GM18517 (cell line): ENCODE measurements around the gene ULK4.
"Not testable (repeated sequence)": the region's sequence is repeated elsewhere in the genome, so short reads cannot be mapped to it uniquely, and the experiment has no call there.

ENCODE experiments used
- ATAC-seq: cut with Tn5 transposase; IDR thresholded peaks from one replicate; pipeline ENCODE4 v1.9.1; 2021; ENCODE audit warnings: mild to moderate bottlenecking, moderate library complexity; ENCODE audit not compliant: unreplicated experiment

Gene ULK4

GRCh38 chr3:41284934-41285333, 677.0 kb downstream of the ULK4 start:
- ATAC-seq, result not testable (repeated sequence)

- ATAC-seq, result no peak
Measured at GRCh38 chr3:41277790-41278465, 684.0 kb downstream of the ULK4 start.

DNA sequence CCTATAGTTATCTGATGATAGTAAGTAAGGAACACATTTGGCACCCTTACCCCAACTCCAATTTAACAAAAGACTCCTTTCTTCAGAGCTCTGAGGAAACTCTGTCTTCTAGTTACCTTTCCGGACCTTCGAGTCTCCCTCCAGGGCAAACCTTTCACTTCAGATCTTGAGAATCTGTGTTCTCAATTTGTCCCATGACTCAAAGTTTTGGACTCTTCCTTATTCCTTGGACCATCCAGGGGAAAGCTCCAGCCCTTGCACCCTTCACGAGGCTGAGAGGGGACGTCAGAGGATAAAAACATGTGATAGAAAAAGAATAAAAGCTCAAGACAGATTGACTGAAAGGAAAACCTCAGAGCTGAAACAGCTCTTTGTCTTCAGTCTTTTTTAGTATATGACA, 685.7 kb downstream of the ULK4 start:
- no peak for ATAC-seq

GRCh38 chr3:41274944-41275668, 686.8 kb downstream of the ULK4 start:
- no peak for ATAC-seq

DNA sequence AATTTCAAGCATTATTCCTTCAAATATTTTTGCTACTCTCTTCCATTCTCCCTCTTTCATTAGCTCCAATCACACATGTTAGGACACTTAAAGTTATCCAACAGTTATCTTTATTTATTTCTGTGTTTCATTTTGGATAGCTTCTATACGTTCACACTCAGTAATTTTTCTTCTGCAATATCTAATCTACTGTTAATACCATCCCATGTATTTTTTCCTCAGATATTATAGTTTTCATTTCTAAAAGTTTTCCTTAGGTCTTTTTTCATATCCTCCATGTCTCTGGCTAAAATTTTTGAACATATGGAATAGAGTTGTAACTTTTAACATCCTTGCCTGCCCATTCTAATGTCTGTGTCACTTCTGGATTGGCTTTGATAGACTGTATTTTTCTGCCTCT, 689.2 kb downstream of the ULK4 start:
- ATAC-seq, result no peak

DNA sequence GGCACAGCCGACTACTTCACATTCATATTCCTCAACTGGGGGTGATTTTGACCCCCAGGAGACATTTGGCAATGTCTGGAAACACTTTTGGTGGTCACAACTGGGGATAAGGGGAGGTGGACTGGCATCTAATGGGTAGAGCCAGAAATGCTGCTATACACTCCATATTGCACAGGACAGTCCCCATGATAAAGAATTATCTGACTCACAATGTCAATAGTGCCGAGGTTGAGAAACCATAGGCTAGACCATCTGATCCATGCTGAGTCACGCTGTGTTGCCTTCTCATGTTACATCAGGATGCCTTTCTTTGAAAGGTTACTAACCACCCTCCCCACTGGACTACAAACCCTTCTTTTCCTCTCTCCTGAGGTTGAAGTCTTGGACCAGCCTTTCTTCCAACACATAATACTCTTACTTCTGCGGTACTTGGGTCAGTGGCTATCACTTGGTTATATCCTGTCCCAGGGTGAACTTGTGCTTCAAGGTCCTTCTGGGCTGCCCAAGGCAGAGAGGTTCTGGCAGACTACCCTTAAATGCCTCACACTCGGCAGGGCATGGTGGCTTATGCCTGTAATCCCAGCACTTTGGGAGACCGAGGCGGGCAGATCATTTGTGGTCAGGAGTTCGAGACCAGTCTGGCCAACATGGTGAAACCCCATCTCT, 693.8 kb downstream of the ULK4 start:
- no peak for ATAC-seq

GRCh38 chr3:41265823-41266273, 696.1 kb downstream of the ULK4 start:
- no peak for ATAC-seq

- ATAC-seq, result no peak
Measured at GRCh38 chr3:41265011-41265545, 696.8 kb downstream of the ULK4 start.

DNA sequence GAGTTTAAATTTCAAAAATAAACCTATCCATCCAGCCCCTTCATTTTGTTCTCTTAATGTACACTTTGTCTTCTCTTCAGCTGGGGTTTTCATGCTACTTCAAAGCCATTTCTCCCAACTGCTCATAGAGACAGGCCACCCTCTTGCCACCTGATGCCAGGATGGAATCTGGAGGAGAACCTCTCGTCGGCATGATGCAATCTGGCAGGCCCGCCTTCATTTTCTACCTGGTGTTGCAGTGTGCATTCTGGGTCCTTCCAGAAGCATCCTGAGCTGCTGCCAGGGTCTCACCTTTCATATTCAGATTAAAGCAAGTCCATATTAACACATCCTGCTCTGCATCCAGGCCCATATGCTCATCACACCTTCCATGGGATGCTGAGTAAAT, 701.8 kb downstream of the ULK4 start:
- no peak for ATAC-seq

DNA sequence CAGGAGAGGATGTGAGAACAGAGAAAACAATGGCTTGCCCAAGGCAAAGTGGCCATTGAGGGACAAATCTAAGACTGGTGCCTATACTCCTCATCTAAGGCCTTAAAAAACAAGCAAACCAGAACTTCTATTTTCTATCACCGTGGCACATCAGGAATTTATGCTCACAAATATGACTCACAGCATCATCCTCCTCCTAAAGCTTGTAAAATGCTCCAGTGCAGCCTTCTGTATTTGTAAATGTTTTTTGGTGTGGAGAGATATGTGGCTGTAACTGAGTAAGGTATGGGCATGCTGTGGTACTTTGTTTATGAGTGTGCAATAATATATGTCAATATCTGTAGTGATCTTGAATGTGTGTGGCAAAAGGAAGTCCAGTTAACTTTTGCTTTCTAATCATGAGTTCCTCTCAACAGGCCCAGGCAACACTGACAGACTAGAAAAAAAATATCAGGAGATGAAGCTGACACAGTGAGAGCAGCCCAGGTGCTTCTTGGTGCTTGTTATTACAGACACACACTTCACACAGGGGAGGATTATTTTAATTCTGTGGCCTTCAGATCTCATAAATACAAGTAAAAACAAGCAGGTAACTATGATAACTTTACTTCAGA, 702.3 kb downstream of the ULK4 start:
- no peak for ATAC-seq

- no peak for ATAC-seq
Measured at GRCh38 chr3:41258239-41258800, 703.6 kb downstream of the ULK4 start.

- ATAC-seq, result no peak
Measured at GRCh38 chr3:41251593-41251992, 710.3 kb downstream of the ULK4 start.

DNA sequence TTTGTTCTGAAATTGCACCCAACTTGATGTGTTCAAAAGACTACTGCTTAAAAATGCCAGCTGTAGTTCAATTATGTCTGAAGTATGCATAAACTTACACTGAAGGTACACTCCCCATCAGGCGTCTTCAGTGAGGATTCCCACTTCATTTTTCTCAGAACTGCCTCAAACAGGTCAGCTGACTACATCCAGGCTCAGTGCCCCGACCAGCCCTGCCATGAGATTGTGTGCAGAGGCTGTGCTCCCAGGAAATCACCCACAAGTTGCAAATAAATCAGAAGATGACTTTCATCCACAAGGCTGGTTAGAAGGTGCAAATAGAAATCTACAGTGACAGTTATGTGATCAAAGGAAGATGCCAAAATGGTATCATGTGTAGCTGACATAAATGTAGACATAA, 711.1 kb downstream of the ULK4 start:
- ATAC-seq, result no peak

DNA sequence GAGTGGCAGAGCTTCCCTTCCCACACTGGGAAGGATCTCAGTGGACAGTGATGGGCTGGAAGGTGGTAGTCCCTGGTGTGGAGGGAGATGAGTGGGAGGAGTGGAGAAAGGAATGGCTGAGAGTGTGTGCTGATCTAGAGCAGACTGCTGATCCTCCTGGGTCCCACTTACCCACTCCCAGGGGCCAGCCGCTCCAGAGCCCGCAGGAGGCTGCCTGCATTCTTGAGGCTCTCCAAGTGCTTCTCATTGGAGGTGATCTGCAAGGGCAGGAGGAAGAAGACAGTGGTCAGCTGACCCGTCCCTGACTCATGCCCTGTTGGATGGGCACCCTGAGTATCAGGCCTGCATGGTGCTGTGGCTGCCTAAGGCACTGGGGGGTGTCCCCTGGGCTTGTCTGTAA, 712.6 kb downstream of the ULK4 start:
- ATAC-seq, result no peak

- no peak for ATAC-seq
Measured at GRCh38 chr3:41248525-41248924, 713.4 kb downstream of the ULK4 start.

- no peak for ATAC-seq
Measured at GRCh38 chr3:41247055-41248004, 714.6 kb downstream of the ULK4 start.

- ATAC-seq, result no peak
Measured at GRCh38 chr3:41244620-41245336, 717.1 kb downstream of the ULK4 start.

GRCh38 chr3:41243183-41243582, 718.7 kb downstream of the ULK4 start:
- no peak for ATAC-seq
